DMS 273 (cell line): ENCODE data around the gene KIFC3.
"Not testable (repeated sequence)": the region's sequence is repeated elsewhere in the genome, so short reads cannot be mapped to it uniquely, and the experiment has no call there.

Experiments
- DNase-seq: peaks from one replicate; lab custom pipeline; 2025; ENCODE audit not compliant: unreplicated experiment; lab: John Stamatoyannopoulos, UW

KIFC3 gene

DNA sequence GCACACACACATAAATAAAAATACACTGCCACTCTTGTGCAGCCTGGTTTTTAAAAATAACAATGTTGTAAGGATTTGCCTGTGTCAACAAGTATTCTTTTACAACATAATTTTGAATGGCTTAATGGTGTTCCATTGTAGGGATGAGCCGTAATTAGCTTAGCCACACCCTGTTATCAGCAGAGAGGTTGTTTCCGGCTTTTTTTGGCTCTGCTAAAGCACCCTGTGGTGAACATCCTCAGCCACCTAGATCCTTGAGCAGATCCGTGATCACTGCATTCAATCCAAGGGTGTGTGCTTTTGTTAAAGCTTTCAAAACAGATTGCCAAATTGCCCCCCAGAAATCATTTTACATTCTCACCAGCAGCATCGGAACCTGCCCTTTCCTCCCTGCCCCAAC lies 59.7 kb downstream of the KIFC3 start:
- no peak for DNase-seq

DNA sequence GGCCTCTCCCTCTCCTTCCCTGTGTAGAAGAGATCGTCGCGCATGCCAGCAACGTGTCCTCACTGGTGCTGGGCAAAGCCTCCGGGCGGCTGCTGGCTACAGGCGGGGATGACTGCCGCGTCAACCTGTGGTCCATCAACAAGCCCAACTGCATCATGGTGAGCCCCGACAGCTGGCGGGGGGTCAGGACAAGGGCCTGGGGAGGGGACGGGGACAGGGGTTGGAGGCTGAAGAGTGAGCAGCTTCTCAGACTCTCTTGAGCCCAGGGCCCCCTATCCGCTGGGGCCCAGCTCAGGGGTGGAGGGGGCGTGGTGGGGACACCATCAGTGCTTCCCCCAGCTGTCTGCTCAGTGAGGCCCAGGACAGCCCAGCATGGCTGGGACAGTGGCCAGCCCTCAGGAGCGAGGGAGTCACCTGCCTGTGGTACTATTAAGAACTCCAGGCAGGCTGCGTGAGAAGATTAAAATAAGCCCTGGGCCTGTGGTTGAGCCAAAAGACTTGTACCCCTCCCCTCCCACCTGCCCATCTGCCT lies 60.6 kb downstream of the KIFC3 start:
- peak; percentile 90 for DNase-seq

DNA sequence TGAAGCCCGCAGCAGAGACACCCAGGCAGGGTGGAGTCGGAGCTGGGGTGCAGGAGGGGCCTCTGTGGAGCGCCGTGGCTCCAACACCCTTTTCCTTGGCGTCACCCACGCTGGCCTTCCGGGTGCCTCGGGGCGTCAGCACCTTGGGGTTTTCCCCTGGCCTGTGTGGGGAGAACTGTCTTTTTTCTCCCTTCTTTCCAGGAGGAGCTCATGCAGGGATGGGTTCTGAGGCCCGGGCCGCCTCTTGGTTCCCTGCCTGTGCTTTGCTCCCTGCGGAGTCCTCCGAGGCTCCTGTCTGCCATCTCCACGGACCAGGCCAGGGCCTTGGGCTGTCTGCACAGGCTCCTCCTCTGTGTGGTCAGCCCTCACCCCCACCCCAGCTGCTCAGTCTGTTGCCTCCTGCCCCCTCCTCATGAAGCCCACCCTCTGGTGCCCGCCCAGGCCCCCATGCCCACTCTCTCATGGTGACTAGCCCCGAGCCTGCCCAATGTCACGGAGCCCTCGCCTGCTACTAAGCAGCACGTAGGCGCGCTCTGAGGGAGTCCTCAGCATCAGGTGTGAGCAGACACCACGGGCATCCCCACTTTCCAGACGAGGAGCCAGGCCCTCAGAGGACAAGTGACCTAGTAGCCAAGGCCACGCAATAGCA lies 61.7 kb downstream of the KIFC3 start:
- DNase-seq, result no peak

DNA sequence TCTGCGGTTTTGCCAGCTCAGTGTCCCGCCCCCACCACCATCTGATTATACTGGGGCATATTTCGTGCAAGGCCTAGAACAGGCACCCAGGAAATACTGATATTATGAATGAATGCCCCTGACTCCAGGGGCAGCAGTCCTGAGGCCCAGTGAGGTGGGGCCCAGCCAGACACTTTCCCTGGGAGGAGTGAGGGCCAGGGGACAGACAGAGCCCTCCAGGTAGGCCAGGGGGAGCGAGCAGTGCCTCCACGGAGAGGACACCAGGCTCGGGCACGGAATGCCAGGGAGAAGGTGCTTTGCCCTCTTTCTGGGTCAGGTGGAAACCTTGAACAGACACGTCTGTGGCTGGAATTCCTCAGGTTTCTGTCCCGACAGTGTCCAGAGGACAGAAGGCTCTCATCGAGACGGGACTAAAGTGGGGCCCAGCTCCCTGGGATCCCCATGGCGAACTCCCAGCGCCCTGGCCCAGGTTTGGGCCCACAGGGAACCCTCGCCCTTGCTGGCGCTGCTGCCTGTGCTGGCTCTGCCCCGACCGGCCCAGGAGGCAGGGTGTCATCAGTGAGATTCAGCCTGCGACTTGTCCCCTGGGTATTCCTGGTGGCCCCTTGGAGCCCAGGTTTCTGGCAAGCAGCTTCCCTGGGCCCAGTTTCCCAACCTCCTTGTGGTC lies 62.4 kb downstream of the KIFC3 start:
- DNase-seq, result no peak

DNA sequence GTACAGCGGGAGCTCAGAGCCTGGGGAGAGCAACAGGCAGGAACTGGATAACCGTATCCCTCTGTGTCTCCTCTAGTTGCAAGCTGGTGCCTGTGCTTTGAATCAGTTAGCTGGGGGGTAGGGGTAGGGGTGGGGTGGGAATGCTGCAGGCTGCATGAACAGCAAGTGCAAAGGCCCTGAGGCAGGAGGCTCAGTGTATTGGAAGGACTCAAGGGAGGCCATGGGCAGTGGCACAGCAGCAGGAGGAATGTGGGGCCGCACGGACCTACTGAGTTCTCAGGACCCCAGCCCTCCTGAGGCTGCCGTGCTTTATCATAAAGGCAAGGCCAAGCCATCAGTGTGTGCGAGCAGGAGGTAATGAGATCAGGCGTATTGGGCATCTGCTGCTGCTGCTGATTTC lies 63.4 kb downstream of the KIFC3 start:
- DNase-seq, result no peak

DNA sequence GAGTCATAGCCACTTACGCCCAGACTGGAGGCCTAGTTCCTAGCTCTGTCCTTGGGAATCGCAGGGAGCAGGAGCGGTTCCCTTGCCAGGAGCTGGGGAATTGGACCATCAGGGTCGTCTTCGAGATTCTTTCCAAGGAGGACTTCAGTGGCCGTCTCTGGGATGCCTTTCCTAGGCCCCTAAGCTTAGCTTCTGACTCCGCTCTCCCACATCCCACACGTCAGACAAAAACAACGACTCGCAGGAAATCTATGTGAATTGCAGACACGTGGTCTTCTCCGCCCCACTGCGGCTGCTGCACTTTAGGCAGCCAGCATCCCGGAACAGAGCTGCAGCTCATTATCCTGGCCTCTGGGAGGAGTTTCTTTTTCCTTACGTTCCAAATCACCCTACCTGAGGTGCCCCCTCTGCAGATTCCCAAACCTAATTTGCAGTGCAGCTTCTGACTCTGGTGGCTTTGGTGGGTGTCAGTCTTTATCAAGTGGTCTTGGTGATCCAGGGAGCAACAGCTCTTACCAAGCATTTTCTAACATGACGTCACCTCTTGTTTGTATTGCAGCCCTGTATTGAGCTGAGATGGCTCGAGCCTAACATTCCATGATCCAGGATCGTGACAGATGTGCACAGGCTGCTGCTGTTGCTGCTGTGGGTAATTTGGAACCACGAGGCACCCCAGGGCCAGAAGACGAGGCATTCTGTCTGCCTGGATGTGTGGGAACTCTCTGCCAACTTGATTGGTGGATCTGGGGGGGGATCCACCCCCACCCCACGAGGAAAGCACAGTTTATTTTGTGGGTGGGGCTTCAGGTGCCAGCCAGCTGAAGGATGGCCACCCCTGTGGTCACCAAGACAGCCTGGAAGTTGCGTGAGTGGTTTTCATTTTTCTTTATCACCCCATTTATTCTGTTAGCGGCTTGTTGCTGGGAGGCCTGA lies 65.6 kb downstream of the KIFC3 start:
- DNase-seq, result peak; percentile 87

DNA sequence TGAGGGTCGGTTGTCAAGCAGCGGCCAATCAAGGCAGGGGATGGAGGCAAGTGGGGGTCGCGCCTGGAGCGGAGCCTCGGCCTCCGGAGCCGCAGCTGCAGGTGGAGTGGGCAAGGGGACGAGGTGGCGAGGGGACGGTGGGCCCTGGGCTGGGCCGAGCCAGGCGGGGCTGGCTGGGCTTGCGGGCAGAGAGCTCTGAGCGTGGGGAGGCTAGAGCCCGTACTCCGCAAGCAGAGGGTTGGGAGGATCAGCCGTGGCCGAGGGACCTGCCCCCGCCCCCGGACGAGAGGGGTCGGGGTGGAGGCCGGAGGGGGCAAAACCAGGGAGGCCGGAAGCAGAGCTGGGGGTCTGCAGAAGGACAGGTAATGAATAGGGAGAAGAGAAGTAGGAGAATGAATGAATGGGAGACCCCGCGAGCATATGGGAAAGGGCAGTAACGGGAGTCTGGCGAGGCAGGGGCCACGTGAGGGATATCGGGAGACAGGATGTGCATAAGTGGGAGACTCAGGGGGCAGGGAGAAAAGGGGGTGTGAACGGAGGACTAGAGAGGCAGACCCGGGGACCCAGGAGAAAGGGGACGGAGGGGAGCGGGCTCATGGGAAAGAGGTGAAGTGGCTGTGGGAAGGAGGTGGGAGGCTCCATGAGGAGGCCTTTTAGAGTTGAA lies 66.4 kb downstream of the KIFC3 start, which contains the start of gene KATNB1:
Gene KATNB1 (plus strand): TSS at position 16 of the 664 bp plus-strand sequence. CDS start 1,474 bp downstream, outside the sequence.
- peak; percentile 67 for DNase-seq

DNA sequence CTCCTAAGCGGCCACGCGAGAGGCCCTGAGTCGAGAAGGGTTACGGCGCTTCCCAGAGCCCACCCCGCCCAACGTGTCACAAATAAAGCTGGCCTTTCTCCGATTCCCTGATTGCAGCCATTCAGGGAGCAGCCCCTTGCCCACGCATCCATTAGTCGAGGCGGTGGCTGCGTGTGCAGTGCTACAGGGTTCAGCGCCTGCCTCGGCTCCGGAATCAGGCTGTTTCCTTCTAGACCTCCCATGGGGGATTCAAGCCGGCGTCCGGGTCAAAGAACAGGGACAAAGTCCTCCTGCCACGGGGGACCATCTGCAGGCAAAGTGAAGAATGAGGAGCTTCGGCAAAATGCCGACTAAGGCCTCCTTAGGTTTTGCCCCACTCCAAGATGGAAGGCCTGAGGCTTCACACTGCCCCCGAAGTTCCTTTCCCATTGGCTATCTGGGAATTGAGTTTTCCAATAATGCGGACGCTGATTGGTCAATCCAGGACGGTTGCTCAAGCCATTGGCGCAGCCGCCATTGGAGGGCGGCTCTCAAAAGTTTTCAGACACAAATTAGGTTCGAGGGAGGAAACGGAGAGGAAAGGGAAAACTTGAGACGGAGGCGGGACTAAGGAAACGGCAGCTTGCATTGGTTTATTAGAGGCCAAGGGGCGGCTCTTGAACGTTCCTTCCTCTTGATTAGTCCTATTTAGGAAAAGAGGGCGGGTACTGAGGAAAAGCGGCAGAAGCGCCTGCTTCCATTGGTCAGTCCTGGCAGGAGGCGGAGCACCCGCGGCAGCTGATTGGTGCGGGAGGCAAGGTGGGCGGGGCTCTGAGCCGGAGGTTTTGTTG lies 67.2 kb downstream of the KIFC3 start:
- peak; percentile 100 for DNase-seq

DNA sequence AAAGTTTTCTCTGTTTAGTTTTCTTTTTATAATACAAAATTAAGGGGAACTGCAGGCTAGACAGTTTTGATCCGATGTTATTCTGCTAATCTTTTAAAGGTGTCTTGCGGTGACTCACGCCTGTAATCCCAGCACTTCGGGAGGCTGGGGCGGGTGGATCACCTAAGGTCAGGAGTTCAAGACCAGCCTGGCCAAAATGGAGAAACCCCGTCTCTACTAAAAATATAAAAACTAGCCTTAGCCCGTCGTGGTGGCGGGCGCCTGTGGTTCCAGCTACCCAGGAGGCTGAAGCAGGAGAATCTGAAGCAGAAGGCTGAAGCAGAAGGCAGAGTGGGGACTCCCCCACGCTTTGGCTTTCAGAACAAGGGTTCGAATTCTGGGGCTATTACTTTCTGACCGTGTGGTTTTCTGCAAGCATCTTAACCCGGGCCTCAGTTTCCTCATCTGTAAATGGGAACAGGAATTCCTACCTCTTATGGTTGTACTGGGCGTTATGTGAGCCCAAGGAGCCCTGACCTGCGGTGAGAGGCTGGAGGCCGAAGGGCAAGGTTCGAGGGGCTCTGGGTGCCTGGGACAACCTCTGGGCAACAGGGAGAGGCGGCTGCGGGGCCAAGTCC lies 67.9 kb downstream of the KIFC3 start:
- DNase-seq, result no peak

DNA sequence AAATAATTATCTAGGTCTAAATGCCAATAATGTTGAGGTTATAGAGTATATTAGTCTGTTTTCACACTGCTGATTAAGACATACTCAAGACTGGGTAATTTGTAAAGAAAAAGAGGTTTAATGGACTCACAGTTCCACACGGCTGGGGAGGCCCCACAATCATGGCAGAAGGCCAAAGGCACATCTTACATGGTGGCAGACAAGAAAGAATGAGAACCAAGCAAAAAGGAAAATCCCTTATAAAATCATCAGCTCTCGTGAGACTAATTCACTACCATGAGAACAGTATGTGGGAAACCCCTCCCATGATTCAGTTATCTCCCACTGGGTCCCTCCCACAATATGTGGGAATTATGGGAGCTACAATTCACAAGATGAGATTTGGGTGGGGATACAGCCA lies 69.6 kb downstream of the KIFC3 start:
- no peak for DNase-seq

DNA sequence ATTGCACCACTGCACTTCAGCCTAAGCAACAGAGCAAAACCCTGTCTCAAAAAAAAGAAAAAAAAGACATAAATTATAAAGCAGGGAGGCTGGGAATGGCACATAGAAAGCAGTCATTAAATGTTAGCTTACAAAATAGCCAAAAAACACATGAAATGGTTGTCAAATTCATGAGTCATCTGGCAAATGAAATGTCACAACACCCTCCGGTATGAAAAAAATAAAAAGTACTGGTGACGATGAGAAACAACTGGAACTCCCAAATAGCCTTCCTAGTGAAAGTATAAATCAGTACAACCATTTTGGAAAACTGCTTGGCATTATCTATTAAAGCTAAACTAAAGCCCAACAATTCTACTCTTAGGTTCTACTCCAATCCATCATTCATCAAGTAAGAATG lies 70.3 kb downstream of the KIFC3 start:
- no peak for DNase-seq

DNA sequence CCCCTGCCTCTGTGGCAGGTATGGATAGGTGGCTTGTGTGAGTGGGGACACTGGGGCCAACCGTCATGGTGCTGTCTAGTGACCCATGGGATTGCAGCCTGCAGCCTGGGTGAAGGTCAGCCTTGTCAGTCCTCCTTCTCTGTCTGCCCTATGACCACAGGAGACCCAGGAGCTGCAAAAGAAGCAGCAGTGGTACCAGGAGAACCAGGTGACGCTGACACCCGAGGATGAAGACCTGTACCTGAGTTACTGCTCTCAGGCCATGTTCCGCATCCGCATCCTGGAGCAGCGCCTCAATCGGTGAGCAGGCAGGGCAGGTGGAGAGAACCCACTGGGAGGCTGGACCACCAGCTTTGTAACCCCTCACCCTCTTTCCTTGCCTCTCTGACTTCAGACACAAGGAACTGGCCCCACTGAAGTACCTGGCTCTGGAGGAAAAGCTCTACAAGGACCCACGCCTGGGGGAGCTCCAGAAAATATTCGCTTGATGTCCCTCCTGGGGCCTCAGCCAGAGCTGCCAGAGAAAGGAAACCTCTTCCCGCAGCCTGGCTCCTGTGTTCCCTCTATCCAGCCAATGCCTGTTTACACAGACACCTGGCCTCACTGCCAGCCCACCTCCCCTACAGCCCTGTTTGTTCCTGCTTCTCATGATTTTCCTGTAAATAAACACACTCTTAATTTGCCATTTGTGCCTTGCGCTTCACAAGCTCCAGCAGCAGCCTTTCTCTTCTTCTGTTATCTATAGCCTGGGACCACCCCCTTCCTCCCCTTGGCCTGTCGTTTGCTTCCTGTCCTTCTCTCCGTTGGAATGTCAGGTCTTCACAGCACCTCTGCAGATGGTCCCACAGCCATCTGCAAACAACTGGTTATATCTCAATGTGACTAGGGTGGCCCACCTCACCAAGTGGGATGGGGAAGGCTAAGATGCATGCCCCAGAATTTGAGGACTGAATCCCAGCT lies 71.2 kb downstream of the KIFC3 start:
- DNase-seq, result no peak

DNA sequence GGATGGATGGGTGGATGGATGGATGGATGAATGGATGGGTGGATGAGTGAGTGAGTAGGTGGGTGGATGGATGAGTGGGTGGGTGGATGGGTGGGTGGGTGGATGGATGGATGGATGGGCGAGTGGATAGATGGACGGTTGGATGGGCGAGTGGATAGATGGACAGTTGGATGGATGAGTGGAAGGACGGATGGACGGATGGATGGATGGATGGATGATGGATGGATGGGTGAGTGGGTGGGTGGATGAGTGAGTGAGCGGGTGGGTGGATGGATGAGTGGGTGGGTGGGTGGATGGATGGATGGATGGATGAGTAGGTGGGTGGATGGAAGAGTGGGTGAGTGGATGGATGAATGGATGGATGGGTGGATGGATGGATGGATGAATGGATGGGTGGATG lies 72.4 kb downstream of the KIFC3 start:
- DNase-seq, result not testable (repeated sequence)

DNA sequence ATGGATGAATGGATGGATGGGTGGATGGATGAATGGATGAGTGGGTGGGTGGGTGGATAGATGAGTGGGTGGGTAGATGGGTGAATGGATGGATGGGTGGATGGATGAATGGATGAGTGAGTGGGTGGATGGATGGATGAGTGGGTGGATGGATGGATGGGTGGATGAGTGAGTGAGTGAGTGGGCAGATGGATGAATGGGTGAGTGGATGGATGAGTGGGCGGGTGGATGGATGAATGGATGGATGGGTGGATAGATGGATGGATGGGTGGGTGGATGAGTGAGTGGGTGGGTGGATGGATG lies 73.2 kb downstream of the KIFC3 start:
- no peak for DNase-seq

DNA sequence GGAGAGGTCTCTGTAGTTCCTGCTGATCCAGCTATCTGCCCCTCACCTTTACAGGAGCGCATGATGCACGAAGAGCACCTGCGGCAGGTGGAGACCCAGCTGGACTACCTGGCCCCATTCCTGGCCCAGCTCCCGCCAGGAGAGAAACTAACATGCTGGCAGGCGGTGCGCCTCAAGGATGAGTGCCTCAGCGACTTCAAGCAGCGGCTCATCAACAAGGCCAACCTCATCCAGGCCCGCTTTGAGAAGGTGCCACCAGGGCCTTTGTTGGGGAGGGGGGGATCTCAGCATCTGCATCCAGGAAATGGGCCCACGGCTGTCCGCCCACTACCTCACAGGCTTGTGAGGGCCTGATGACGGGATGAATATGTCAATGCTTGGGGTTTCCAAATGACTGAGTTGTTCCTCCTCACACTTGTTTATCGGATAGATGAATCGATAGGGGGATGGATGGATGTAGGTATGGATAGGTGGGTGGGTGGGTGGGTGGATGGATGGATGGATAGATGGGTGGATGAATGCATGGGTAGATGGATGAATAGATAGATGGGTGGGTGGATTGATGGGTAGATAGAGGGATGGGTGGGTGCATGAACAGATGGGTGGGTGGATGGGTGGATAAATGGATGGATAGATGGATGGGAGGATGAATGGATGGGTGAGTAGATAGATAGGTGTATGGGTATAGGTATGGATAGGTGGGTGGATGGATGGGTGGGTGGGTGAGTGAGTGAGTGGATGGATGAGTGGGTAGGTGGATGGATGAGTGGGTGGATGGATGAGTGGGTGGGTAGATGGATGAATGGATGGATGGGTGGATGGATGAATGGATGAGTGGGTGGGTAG lies 73.7 kb downstream of the KIFC3 start:
- DNase-seq, result no peak

DNA sequence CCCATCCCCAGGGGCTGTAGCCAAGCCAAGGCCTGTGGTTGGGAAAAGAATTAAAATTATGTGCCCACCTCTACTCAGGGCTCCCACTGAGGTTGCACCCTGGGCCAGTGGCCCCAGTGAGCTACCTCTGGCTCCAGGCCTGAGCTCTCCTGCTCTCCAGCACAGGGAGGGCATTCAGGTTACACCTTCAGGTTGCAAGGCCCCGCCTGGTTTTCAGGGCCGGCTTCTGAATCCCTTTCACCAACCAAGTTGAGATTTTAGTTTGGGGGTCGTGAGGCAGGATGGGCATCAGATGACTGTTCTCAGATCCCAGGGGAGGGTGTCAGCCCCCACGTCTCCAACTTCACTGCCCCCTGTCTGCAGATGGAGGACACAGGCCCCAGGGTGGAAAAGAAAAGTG lies 74.7 kb downstream of the KIFC3 start:
- no peak for DNase-seq

DNA sequence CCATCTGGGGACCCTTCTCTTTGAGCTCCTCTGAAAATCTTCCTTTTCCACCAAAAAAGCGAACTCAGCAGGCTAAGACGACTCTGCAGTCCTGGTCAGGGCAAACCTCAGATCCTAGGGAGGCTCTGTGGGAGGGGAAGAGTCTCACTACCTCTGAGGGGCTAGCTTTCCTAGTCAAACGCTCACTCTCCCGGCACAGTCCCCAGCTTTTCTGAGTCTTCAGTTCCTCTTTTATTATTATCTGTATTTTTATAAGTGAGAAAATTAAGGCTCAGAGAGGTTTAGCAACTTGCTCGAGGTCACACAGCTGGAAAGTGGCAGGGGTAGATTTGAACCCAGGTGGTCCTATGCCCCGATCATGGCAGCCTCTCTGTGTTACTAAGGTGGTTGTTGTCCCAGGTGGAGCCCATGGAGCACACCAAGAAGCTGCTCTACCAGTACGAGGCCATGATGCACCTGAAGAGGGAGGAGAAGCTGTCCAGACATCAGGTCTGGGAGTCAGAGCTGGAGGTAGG lies 75.8 kb downstream of the KIFC3 start:
- no peak for DNase-seq

DNA sequence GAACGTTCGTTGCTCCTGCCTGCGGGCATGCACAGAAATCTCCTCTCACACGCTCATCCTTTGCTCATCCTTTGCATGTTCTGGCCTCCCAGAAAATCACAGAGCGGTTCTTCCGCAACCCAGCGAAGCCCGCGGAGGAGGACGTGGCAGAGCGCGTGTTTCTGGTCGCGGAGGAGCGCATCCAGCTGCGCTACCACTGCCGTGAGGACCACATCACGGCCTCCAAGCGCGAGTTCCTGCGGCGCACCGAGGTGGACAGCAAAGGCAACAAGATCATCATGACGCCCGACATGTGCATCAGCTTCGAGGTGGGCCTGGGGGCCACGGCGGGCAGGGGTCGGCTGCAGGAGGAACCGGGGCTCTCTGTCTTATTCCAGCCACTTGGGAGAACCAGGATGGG lies 76.3 kb downstream of the KIFC3 start:
- no peak for DNase-seq
